ENCODE measurements around the gene HLA-DOA.

DNA sequence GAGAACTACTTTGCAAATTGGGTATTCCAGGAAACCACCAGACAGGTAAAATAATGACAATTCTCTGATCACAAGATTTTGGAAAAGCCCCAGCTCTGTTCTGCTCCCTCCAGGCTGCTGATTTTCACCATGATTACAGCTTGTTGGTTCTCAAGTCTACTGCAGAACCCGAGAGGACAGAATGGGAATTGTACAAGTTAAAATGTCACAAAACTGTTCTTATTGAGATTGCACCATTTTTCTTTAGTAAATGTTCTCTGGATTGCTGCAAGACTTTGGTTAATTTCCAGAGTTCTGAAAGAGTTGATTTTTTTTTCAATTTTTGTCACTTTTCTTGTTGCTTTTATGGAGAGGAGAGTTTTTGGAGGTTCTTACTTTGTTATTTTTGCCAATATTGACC is 27.1 kb upstream of the HLA-DOA start:
- TF ChIP-seq CTCF (optimal IDR thresholded peaks at IDR 0.05 in 1 of 3, IDR thresholded peaks at IDR 0.05 in 1 of 3, conservative IDR thresholded peaks at IDR 0.05 in 1 of 3; ENCODE audit: extremely low read depth in 1 of 3, insufficient read depth in 2 of 3, low read length in 3 of 3) (no peak), EZH2 (IDR thresholded peaks at IDR 0.05; ENCODE audit: low read length) (no peak)

Data from keratinocyte (primary cell).